ENCODE data around the gene TAPBP. TPM values are rescaled to one million over a fixed set of nuclear protein-coding genes. Genes with fewer than 3 reads are reported as not detected.

Gene TAPBP
- total RNA-seq, 1 experiment from 2014 or later: 15.4 TPM

GRCh38 chr6:33333666-33334065 lies 19.8 kb upstream of the TAPBP start:
- H3K4me1 ChIP-seq: no peaks in the 10 kb centered on the region
- no peaks in the 10 kb centered on the region for H3K27me3 ChIP-seq
- no peak for DNase-seq
- H3K36me3 ChIP-seq: no peaks in the 10 kb centered on the region
- no peaks in the 10 kb centered on the region for H3K9me3 ChIP-seq (replicated peaks)
- H3K27ac ChIP-seq: no peak overlapping the region
- H3K4me3 ChIP-seq: no peak overlapping the region

DNA sequence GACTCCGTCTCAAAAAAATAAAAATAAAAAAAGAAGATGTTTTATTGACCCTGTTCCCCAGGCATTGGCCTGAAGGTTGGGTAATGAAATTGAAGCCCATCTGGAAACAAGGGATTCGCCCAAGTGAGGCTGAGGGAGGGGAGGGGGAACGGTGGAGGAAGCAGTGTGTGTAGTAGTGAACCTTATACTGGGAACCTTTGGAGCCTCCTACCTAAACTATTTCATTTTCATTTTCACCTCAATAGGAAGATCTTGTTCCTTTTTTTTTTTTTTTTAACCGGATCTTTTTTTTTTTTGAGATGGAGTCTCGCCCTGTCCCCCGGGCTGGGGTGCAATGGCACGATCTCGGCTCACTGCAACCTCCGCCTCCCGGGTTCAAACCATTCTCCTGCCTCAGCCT lies 16.9 kb upstream of the TAPBP start:
- no peak overlapping the region for H3K4me3 ChIP-seq
- no peaks in the 10 kb centered on the region for H3K4me1 ChIP-seq
- no peak for DNase-seq
- H3K27me3 ChIP-seq: no peaks in the 10 kb centered on the region
- H3K27ac ChIP-seq: no peak overlapping the region
- H3K9me3 ChIP-seq (replicated peaks): no peaks in the 10 kb centered on the region
- H3K36me3 ChIP-seq: no peaks in the 10 kb centered on the region

GRCh38 chr6:33329058-33329457 lies 15.2 kb upstream of the TAPBP start:
- Histone ChIP-seq H3K27me3 (no peaks in the 10 kb centered on the region), H3K4me3 (no peak overlapping the region), H3K9me3 (replicated peaks) (no peaks in the 10 kb centered on the region), H3K27ac (no peak overlapping the region), H3K36me3 (no peaks in the 10 kb centered on the region), H3K4me1 (peaks cover 1% of the 10 kb centered on the region)
- peak; percentile 38 to 56 for DNase-seq

DNA sequence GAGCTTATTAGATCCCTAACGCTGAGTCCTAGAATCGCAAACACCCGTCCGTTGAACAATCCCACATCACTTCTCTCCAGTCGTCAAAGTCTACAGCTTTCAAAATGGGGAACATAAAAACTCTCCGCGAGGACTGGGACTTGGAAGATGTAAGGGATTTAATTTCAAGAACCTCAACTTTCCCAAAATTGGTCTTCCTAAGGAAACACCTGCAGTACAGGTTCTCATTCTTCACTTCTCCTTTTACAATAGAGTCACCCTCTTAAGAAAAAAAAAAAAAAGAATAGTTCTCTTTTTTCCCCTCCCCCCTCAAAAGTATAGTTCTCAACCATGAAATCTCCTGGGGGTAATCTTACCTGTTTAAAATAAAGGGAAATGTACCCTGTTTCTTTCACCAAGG lies 10.2 kb upstream of the TAPBP start:
- peak overlapping the region; percentile 74 for H3K4me3 ChIP-seq
- H3K27ac ChIP-seq: no peak overlapping the region

GRCh38 chr6:33323623-33323948 lies 9.7 kb upstream of the TAPBP start:
- H3K9me3 ChIP-seq (replicated peaks): no peaks in the 10 kb centered on the region
- peak overlapping the region; percentile 76 for H3K27ac ChIP-seq
- H3K27me3 ChIP-seq: no peaks in the 10 kb centered on the region
- H3K36me3 ChIP-seq: peaks cover 24% of the 10 kb centered on the region
- peaks cover 9% of the 10 kb centered on the region for H3K4me1 ChIP-seq
- no peak for DNase-seq
- peak overlapping the region; percentile 74 for H3K4me3 ChIP-seq

More for the DNA sequence above, 10.2 kb upstream of the TAPBP start:
- Histone ChIP-seq H3K4me1 (peaks cover 6% of the 10 kb centered on the region), H3K9me3 (replicated peaks) (no peaks in the 10 kb centered on the region), H3K27me3 (no peaks in the 10 kb centered on the region), H3K36me3 (peaks cover 20% of the 10 kb centered on the region)
- no peak for DNase-seq

DNA sequence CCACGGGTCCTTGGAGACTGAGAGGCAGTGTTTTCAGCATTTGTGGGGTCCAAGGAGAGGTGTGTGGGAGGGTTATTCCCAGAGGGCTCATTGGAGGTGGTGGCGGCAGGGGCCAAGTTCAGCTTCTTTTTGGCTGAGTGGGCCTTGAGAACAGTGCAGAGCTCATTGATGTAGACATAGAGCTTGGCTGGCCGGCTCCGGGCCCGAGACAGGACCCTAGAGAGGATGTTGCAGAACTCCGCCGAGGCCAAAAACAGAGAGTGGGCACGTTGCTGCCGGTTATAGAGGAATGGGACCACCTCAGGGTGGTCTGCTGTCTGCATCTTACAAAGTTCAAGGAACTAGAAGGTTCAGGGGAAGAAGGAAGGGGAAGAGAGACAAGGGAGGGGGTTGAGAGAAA lies 7.3 kb upstream of the TAPBP start:
- no peak for DNase-seq
- no peaks in the 10 kb centered on the region for H3K27me3 ChIP-seq
- H3K27ac ChIP-seq: no peak overlapping the region
- H3K4me1 ChIP-seq: peaks cover 13% of the 10 kb centered on the region
- no peak overlapping the region for H3K4me3 ChIP-seq
- H3K9me3 ChIP-seq (replicated peaks): no peaks in the 10 kb centered on the region
- H3K36me3 ChIP-seq: peaks cover 27% of the 10 kb centered on the region

DNA sequence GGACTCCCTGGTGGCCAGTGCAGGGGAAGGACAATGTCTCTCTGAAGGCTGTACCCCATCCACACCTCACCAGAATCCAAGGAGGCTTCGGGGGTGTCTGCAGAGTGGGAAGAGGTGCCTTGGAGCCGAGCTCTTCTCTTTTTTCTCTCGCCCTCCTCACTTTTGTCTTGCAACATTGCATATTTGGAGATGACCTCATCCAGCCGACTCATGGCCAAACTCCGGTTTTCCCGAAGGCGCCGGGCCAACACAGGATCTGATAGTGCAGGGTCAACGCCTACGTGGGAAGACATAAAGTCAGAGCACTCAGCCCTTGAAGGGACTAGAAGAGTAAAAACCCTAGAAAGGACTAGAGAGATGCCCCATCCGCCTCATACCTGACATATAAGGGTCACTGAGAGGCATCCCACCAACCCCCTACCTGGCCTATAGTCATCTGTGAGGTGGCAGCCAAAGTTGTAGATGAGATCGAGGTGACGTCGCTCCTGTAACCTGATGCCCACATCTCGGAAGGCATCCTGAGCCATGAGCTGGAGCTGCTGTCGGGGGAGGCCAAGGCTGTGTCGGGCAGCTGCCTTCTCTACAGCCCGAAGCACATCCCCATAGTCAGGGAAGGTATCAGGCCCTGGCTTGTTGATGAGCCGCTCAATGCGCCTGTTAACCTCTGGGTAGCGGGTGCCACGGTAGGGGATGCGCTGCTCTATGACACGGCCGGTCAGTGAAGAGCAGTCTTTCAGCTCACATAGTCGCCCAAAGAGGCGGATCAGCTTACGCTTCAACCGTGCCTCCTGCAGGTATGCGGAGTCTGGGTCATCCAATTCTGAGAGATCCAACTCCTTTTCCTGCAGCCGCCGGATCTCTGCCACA lies 6.7 kb upstream of the TAPBP start:
- Histone ChIP-seq H3K27me3 (no peaks in the 10 kb centered on the region), H3K4me1 (peaks cover 13% of the 10 kb centered on the region), H3K4me3 (no peak overlapping the region), H3K36me3 (peaks cover 27% of the 10 kb centered on the region), H3K27ac (no peak overlapping the region), H3K9me3 (replicated peaks) (no peaks in the 10 kb centered on the region)
- DNase-seq: no peak

GRCh38 chr6:33319939-33320314 lies 6.0 kb upstream of the TAPBP start:
- Histone ChIP-seq H3K27ac (no peak overlapping the region), H3K36me3 (peaks cover 27% of the 10 kb centered on the region), H3K4me1 (peaks cover 13% of the 10 kb centered on the region), H3K9me3 (replicated peaks) (no peaks in the 10 kb centered on the region), H3K27me3 (no peaks in the 10 kb centered on the region), H3K4me3 (no peak overlapping the region)
- DNase-seq: no peak

GRCh38 chr6:33318426-33319073 lies 4.7 kb upstream of the TAPBP start:
- Histone ChIP-seq H3K27ac (no peak overlapping the region), H3K4me1 (peaks cover 7% of the 10 kb centered on the region), H3K9me3 (replicated peaks) (no peaks in the 10 kb centered on the region), H3K27me3 (no peaks in the 10 kb centered on the region), H3K4me3 (peak overlapping the region; percentile 72), H3K36me3 (peaks cover 27% of the 10 kb centered on the region)
- no peak for DNase-seq

GRCh38 chr6:33317669-33318425 lies 4.0 kb upstream of the TAPBP start, which contains the start of gene ZBTB22:
Gene ZBTB22, minus strand, starts transcription at chr6:33317744. Its CDS starts 828 bp downstream, at chr6:33316916.
- no peaks in the 10 kb centered on the region for H3K9me3 ChIP-seq (replicated peaks)
- peak; percentile 99 for DNase-seq
- no peaks in the 10 kb centered on the region for H3K27me3 ChIP-seq
- H3K4me3 ChIP-seq: peak within 1 kb of the TSS; percentile 72
- H3K4me1 ChIP-seq: peaks cover 7% of the 10 kb centered on the region
- H3K27ac ChIP-seq: peak within 1 kb of the TSS; percentile 42
- H3K36me3 ChIP-seq: peaks cover 27% of the 10 kb centered on the region

DNA sequence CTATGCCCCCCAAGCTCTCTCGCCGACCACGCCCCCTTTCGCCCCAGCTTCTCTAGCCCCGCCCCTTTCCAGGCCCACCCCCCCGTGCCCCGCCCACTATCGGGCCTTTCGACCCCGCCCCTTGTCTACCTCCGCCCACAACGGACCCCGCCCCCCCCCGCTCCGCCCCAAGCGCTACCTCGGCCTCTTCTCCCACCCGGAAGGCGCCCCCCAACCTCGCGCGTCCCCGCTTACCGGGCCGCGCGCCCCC lies 3.5 kb upstream of the TAPBP start:
- no peak for DNase-seq
- Histone ChIP-seq H3K36me3 (peaks cover 27% of the 10 kb centered on the region), H3K27ac (no peak overlapping the region), H3K27me3 (no peaks in the 10 kb centered on the region), H3K9me3 (replicated peaks) (no peaks in the 10 kb centered on the region), H3K4me1 (peaks cover 7% of the 10 kb centered on the region), H3K4me3 (peak overlapping the region; percentile 51)

GRCh38 chr6:33316603-33317418 lies 2.9 kb upstream of the TAPBP start:
- peaks cover 27% of the 10 kb centered on the region for H3K36me3 ChIP-seq
- H3K27ac ChIP-seq: no peak overlapping the region
- H3K27me3 ChIP-seq: no peaks in the 10 kb centered on the region
- peak overlapping the region; percentile 51 for H3K4me3 ChIP-seq
- H3K9me3 ChIP-seq (replicated peaks): no peaks in the 10 kb centered on the region
- H3K4me1 ChIP-seq: peaks cover 7% of the 10 kb centered on the region
- peak in 1 of 2 experiments; percentile 24 for DNase-seq

DNA sequence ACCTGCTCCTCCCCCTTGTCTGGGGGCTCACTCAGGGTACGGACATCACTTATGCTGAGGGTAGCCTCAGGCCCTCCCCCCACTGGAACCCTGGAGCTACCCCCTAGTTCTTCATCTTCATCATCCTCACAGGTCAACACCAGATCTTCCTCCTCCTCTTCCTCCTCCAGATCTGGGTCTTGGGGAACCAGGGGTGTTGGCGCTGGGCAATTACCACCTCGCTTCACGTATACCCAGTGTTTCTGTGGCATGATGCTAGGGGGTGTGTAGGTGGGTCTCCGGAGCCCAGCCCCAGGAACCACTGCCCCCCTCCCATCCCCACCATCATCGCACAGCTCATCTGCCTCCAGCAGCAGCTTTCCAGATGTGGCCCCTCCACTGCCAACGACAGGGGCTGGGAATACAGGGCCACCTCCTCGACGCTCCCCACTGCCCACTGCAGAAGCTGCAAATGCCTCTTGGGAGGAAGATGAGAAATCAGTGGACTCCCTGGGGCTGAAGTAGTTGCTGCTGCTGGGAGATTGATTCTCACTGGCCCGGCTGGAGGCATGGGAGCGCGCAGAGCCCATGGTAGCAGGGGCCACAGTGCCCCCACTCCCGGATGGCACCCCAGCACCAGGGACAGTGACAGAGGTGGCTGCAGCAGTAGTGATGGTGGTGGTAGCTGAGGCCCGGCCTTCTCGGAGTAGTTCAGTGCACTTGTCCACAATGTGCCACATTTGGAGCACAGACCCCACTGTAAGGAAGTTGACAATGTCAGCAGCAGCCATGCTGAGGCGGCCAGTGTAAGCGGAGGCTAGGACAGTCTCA lies 2.1 kb upstream of the TAPBP start:
- Histone ChIP-seq H3K36me3 (peaks cover 26% of the 10 kb centered on the region), H3K9me3 (replicated peaks) (no peaks in the 10 kb centered on the region), H3K4me3 (no peak overlapping the region), H3K4me1 (peaks cover 7% of the 10 kb centered on the region), H3K27me3 (no peaks in the 10 kb centered on the region), H3K27ac (no peak overlapping the region)
- DNase-seq: no peak

Measured in SJCRH30 (cell line).